ENCODE data around the gene HTR4. TPM values are rescaled to one million over a fixed set of nuclear protein-coding genes. Genes with fewer than 3 reads are reported as not detected.
"Not testable (repeated sequence)": the region's sequence is repeated elsewhere in the genome, so short reads cannot be mapped to it uniquely, and the experiment has no call there.

The HTR4 gene
- total RNA-seq, 1 donor from 2014 or later = not detected

GRCh38 chr5:148683651-148684050 lies 29.3 kb upstream of the HTR4 start:
- Mint-ChIP-seq H3K36me3 (ENCODE audit: low read depth) (no peaks in the 10 kb centered on the region), H3K27me3 (peaks cover 8% of the 10 kb centered on the region), H3K9me3 (no peaks in the 10 kb centered on the region), H3K27ac (no peak overlapping the region), H3K4me3 (no peak overlapping the region), H3K4me1 (no peaks in the 10 kb centered on the region)
- no peak for DNase-seq
- intact Hi-C loops (cut with micrococcal nuclease) = no loop called here

GRCh38 chr5:148682058-148683026 lies 28.0 kb upstream of the HTR4 start:
- no peak for DNase-seq
- H3K27me3 Mint-ChIP-seq = peaks cover 8% of the 10 kb centered on the region
- no peaks in the 10 kb centered on the region for H3K36me3 Mint-ChIP-seq (ENCODE audit: low read depth)
- no peak overlapping the region for H3K27ac Mint-ChIP-seq
- intact Hi-C loops (cut with micrococcal nuclease) = no loop called here
- no peaks in the 10 kb centered on the region for H3K4me1 Mint-ChIP-seq
- no peaks in the 10 kb centered on the region for H3K9me3 Mint-ChIP-seq
- H3K4me3 Mint-ChIP-seq = no peak overlapping the region

GRCh38 chr5:148681157-148682057 lies 27.1 kb upstream of the HTR4 start:
- Mint-ChIP-seq H3K36me3 (ENCODE audit: low read depth) (no peaks in the 10 kb centered on the region), H3K4me1 (no peaks in the 10 kb centered on the region), H3K9me3 (no peaks in the 10 kb centered on the region), H3K4me3 (no peak overlapping the region), H3K27me3 (peaks cover 6% of the 10 kb centered on the region), H3K27ac (no peak overlapping the region)
- no peak for DNase-seq
- intact Hi-C loops (cut with micrococcal nuclease) = no loop called here

- intact Hi-C loops (cut with micrococcal nuclease); H3K9me3 Mint-ChIP-seq; H3K4me3 Mint-ChIP-seq; H3K27ac Mint-ChIP-seq; H3K27me3 Mint-ChIP-seq; H3K4me1 Mint-ChIP-seq; H3K36me3 Mint-ChIP-seq (ENCODE audit: low read depth); DNase-seq: not testable (repeated sequence)
Observed at GRCh38 chr5:148673704-148674103, 19.4 kb upstream of the HTR4 start.

- no peaks in the 10 kb centered on the region for H3K27me3 Mint-ChIP-seq
- H3K4me3 Mint-ChIP-seq = no peak overlapping the region
- no peaks in the 10 kb centered on the region for H3K36me3 Mint-ChIP-seq (ENCODE audit: low read depth)
- no peaks in the 10 kb centered on the region for H3K4me1 Mint-ChIP-seq
- no peaks in the 10 kb centered on the region for H3K9me3 Mint-ChIP-seq
- DNase-seq = no peak
- no peak overlapping the region for H3K27ac Mint-ChIP-seq
- intact Hi-C loops (cut with micrococcal nuclease) = no loop called here
Observed at GRCh38 chr5:148666353-148666752, 12.0 kb upstream of the HTR4 start.

GRCh38 chr5:148665431-148665830 lies 11.1 kb upstream of the HTR4 start:
- Mint-ChIP-seq H3K36me3 (ENCODE audit: low read depth) (no peaks in the 10 kb centered on the region), H3K27me3 (peaks cover 2% of the 10 kb centered on the region), H3K9me3 (no peaks in the 10 kb centered on the region), H3K4me1 (no peaks in the 10 kb centered on the region), H3K27ac (no peak overlapping the region), H3K4me3 (no peak overlapping the region)
- DNase-seq = no peak
- intact Hi-C loops (cut with micrococcal nuclease) = no loop called here

GRCh38 chr5:148663509-148663908 lies 9.2 kb upstream of the HTR4 start:
- H3K4me3 Mint-ChIP-seq = no peak overlapping the region
- H3K4me1 Mint-ChIP-seq = no peaks in the 10 kb centered on the region
- H3K36me3 Mint-ChIP-seq (ENCODE audit: low read depth) = no peaks in the 10 kb centered on the region
- H3K27ac Mint-ChIP-seq = no peak overlapping the region
- H3K27me3 Mint-ChIP-seq = peaks cover 10% of the 10 kb centered on the region
- intact Hi-C loops (cut with micrococcal nuclease) = no loop called here
- H3K9me3 Mint-ChIP-seq = no peaks in the 10 kb centered on the region
- DNase-seq = no peak

- intact Hi-C loops (cut with micrococcal nuclease) = no loop called here
- Mint-ChIP-seq H3K4me3 (no peak overlapping the region), H3K9me3 (no peaks in the 10 kb centered on the region), H3K4me1 (no peaks in the 10 kb centered on the region), H3K36me3 (ENCODE audit: low read depth) (no peaks in the 10 kb centered on the region), H3K27me3 (peaks cover 27% of the 10 kb centered on the region), H3K27ac (no peak overlapping the region)
- no peak for DNase-seq
Observed at GRCh38 chr5:148660346-148660660, 6.0 kb upstream of the HTR4 start.

GRCh38 chr5:148659641-148660345 lies 5.5 kb upstream of the HTR4 start:
- intact Hi-C loops (cut with micrococcal nuclease) = no loop called here
- Mint-ChIP-seq H3K4me1 (no peaks in the 10 kb centered on the region), H3K27ac (no peak overlapping the region), H3K36me3 (ENCODE audit: low read depth) (no peaks in the 10 kb centered on the region), H3K27me3 (peaks cover 30% of the 10 kb centered on the region), H3K9me3 (no peaks in the 10 kb centered on the region), H3K4me3 (no peak overlapping the region)
- no peak for DNase-seq

- Mint-ChIP-seq H3K27ac (no peak overlapping the region), H3K4me1 (no peaks in the 10 kb centered on the region), H3K27me3 (peaks cover 48% of the 10 kb centered on the region), H3K4me3 (no peak overlapping the region), H3K36me3 (ENCODE audit: low read depth) (no peaks in the 10 kb centered on the region), H3K9me3 (no peaks in the 10 kb centered on the region)
- no peak for DNase-seq
- intact Hi-C loops (cut with micrococcal nuclease) = no loop called here
Observed at GRCh38 chr5:148653291-148653835, 964 bp downstream of the HTR4 start.

- Mint-ChIP-seq H3K9me3 (no peaks in the 10 kb centered on the region), H3K27ac (no peak overlapping the region), H3K4me1 (no peaks in the 10 kb centered on the region), H3K4me3 (no peak overlapping the region), H3K27me3 (peaks cover 51% of the 10 kb centered on the region), H3K36me3 (ENCODE audit: low read depth) (no peaks in the 10 kb centered on the region)
- intact Hi-C loops (cut with micrococcal nuclease) = no loop called here
- no peak for DNase-seq
Observed at GRCh38 chr5:148651528-148651927, 2.8 kb downstream of the HTR4 start.

- H3K27me3 Mint-ChIP-seq = peaks cover 28% of the 10 kb centered on the region
- no peak overlapping the region for H3K27ac Mint-ChIP-seq
- H3K9me3 Mint-ChIP-seq = no peaks in the 10 kb centered on the region
- intact Hi-C loops (cut with micrococcal nuclease) = no loop called here
- no peaks in the 10 kb centered on the region for H3K36me3 Mint-ChIP-seq (ENCODE audit: low read depth)
- no peaks in the 10 kb centered on the region for H3K4me1 Mint-ChIP-seq
- no peak overlapping the region for H3K4me3 Mint-ChIP-seq
- no peak for DNase-seq
Observed at GRCh38 chr5:148645527-148645926, 8.8 kb downstream of the HTR4 start.

GRCh38 chr5:148641735-148642134 lies 12.6 kb downstream of the HTR4 start:
- no peak for DNase-seq
- H3K27me3 Mint-ChIP-seq = peaks cover 21% of the 10 kb centered on the region
- intact Hi-C loops (cut with micrococcal nuclease) = no loop called here
- H3K4me3 Mint-ChIP-seq = no peak overlapping the region
- no peak overlapping the region for H3K27ac Mint-ChIP-seq
- no peaks in the 10 kb centered on the region for H3K4me1 Mint-ChIP-seq
- no peaks in the 10 kb centered on the region for H3K36me3 Mint-ChIP-seq (ENCODE audit: low read depth)
- H3K9me3 Mint-ChIP-seq = no peaks in the 10 kb centered on the region

Measured in activated CD4-positive, alpha-beta T cell treated with anti-CD3 and anti-CD28 coated beads, Interleukin-2, amount 10 ng/mL, durations not matched to agents 24 days and 14 days (primary cell).